K562 (cell line): ENCODE data around the gene MPI. TPM values are rescaled to one million over a fixed set of nuclear protein-coding genes. Genes with fewer than 3 reads are reported as not detected.

Source experiments
- ATAC-seq: fragments of 200-7000 bp; cut with Tn5 transposase; 3 replicates; pipeline ENCODE4 v1.9.1; 2020; ENCODE audit warnings: moderate library complexity
- BruUV-seq: library from RNA; stranded (reverse); fragments of 400-500 nt; replicated peaks from 2 replicates; lab custom pipeline; 2021; lab: Mats Ljungman, UMichigan
- CTCF ChIA-PET: fragments of 300-600 bp; formaldehyde crosslinking; extraction: SDS; loops from one replicate; lab custom pipeline; 2021; ENCODE audit warnings: low intra/inter-chr PET ratio; lab: Yijun Ruan, JAX
- POLR2A ChIA-PET: fragments of 300-600, 350-650 bp; sonication (Branson Sonifier 250); formaldehyde crosslinking; extraction: SDS; loops from one replicate; lab custom pipeline; 2021; ENCODE audit warnings: antibody characterized with exemption, inconsistent platforms; lab: Yijun Ruan, JAX
- DNase-seq, 4 experiments: peaks; one replicate each; pipeline versions ENCODE4 v3.0.0 to v3.0.0-alpha.2; 2011 to 2018; ENCODE audit warnings: low spot score in 3 of 4, mixed read lengths in 3 of 4; ENCODE audit errors: extremely low read depth in 1 of 4
- FAIRE-seq: peaks from 2 replicates; lab custom pipeline; 2011; peaks lifted over from hg19 to GRCh38; lab: Jason Lieb, UNC
- H2AFZ ChIP-seq: 2 replicates; pipeline ENCODE4 v1.6.0; 2011; ENCODE audit warnings: low read depth, low read length, control low read depth, inconsistent platforms
- H3K27ac ChIP-seq: fragments of 200-600 bp; 3 replicates; pipeline ENCODE4 v1.8.0; 2011; ENCODE audit warnings: low read depth, mild to moderate bottlenecking, control low read depth, inconsistent platforms, low read length, moderate library complexity, mixed read lengths; ENCODE audit errors: extremely low read depth
- H3K27me3 ChIP-seq, 2 experiments: fragments of 300-600 bp in 1 of 2; 2 replicates in 1 of 2; 3 replicates in 1 of 2; pipeline versions ENCODE4 v1.6.0 to v1.8.0; 2011; ENCODE audit warnings: inconsistent platforms in 2 of 2, low read length in 2 of 2, mild to moderate bottlenecking in 1 of 2, mixed read lengths in 1 of 2, moderate library complexity in 1 of 2; ENCODE audit not compliant: control insufficient read depth in 2 of 2, insufficient read depth in 2 of 2
- H3K36me3 ChIP-seq: fragments of 300-600 bp; 3 replicates; pipeline ENCODE4 v1.8.0; 2011; ENCODE audit warnings: mild to moderate bottlenecking, low read length, inconsistent platforms; ENCODE audit not compliant: control insufficient read depth, insufficient read depth
- H3K4me1 ChIP-seq, 2 experiments: fragments of 200-600 bp in 1 of 2; replicated peaks in 1 of 2; 2 replicates in 1 of 2; 3 replicates in 1 of 2; pipeline versions ENCODE4 v1.5.1 to v1.8.0; 2011; ENCODE audit warnings: inconsistent platforms in 2 of 2, low read length in 2 of 2, mild to moderate bottlenecking in 1 of 2, mixed read lengths in 1 of 2, moderate library complexity in 1 of 2; ENCODE audit not compliant: control insufficient read depth in 2 of 2, insufficient read depth in 2 of 2
- H3K4me2 ChIP-seq: 2 replicates; pipeline ENCODE4 v1.6.1; 2011; ENCODE audit warnings: low read length, control low read depth, inconsistent platforms, mixed read lengths; ENCODE audit not compliant: insufficient read depth
- H3K4me3 ChIP-seq: fragments of 200-600 bp; sonication (generic), shearing (Covaris generic); 2 replicates; pipeline ENCODE4 v1.5.1; 2016; ENCODE audit warnings: control low read depth, inconsistent platforms
- H3K79me2 ChIP-seq: fragments of 200-600 bp; 3 replicates; pipeline ENCODE4 v1.8.0; 2011; ENCODE audit warnings: low read length, inconsistent platforms; ENCODE audit not compliant: control insufficient read depth, insufficient read depth
- H3K9ac ChIP-seq, 2 experiments: 2 replicates each; pipeline versions ENCODE4 v1.6.0 to v1.6.1; 2011; ENCODE audit warnings: low read depth in 2 of 2, low read length in 2 of 2, control low read depth in 1 of 2, inconsistent platforms in 1 of 2, mild to moderate bottlenecking in 1 of 2, mixed read lengths in 1 of 2; ENCODE audit not compliant: insufficient read depth in 1 of 2
- H3K9me1 ChIP-seq: one replicate; pipeline ENCODE4 v1.6.0; 2011; ENCODE audit warnings: inconsistent platforms, mild to moderate bottlenecking, low read length, moderate library complexity; ENCODE audit not compliant: control insufficient read depth, insufficient read depth
- H3K9me3 ChIP-seq: replicated peaks from 2 replicates; pipeline ENCODE4 v1.5.1; 2011; ENCODE audit warnings: low read depth, low read length, inconsistent platforms; ENCODE audit not compliant: control insufficient read depth, insufficient read depth
- H4K20me1 ChIP-seq: replicated peaks from 2 replicates; pipeline ENCODE4 v1.6.1; 2011; ENCODE audit warnings: low read length, inconsistent platforms, mixed read lengths; ENCODE audit not compliant: control insufficient read depth, insufficient read depth
- ESRRB ChIP-seq: fragments of 250-450 bp; sonication (Bioruptor Pico); IDR thresholded peaks from 2 replicates; pipeline ENCODE4 v1.5.0; 2020; ENCODE audit warnings: mild to moderate bottlenecking, moderate library complexity, borderline replicate concordance
- EZH2 ChIP-seq: IDR thresholded peaks from 2 replicates; pipeline ENCODE4 v1.6.1; 2012; ENCODE audit warnings: low read depth, mild to moderate bottlenecking, inconsistent platforms, low read length, borderline replicate concordance
- HDAC1 ChIP-seq, 2 experiments: fragments of 450-650 bp; IDR thresholded peaks; 2 replicates each; pipeline ENCODE4 v1.6.1; 2016 to 2017; ENCODE audit warnings: inconsistent platforms in 1 of 2, mild to moderate bottlenecking in 1 of 2, moderate library complexity in 1 of 2
- HNRNPLL ChIP-seq: fragments of 200-400 bp; formaldehyde crosslinking; IDR thresholded peaks from 2 replicates; pipeline ENCODE4 v1.6.1; 2017; ENCODE audit warnings: low read length, low read depth, mild to moderate bottlenecking; ENCODE audit not compliant: poor library complexity, severe bottlenecking
- HOXB6 ChIP-seq: fragments of 250-450 bp; sonication (Bioruptor Pico); IDR thresholded peaks from 2 replicates; pipeline ENCODE4 v1.5.1; 2022; ENCODE audit warnings: mild to moderate bottlenecking, borderline replicate concordance
- KDM1A ChIP-seq, 2 experiments: fragments of 450-650 bp; IDR thresholded peaks; 2 replicates each; pipeline ENCODE4 v1.6.1; 2016; ENCODE audit warnings: mild to moderate bottlenecking in 2 of 2
- KDM5B ChIP-seq: fragments of 200-600 bp; sonication (generic); IDR thresholded peaks from 2 replicates; pipeline ENCODE4 v1.6.1; 2012; ENCODE audit warnings: low read depth, mild to moderate bottlenecking, moderate library complexity, low read length, control low read depth, inconsistent platforms; ENCODE audit not compliant: insufficient replicate concordance
- KHSRP ChIP-seq: fragments of 450-650 bp; IDR thresholded peaks from 2 replicates; pipeline ENCODE4 v1.6.1; 2017
- KLF10 ChIP-seq: fragments of 250-450 bp; sonication (Bioruptor Pico); IDR thresholded peaks from 2 replicates; pipeline ENCODE4 v1.6.1; 2021; ENCODE audit warnings: matching md5 sums
- MYC ChIP-seq, 2 experiments: fragments of 250-450 bp in 1 of 2; sonication (Bioruptor Pico) in 1 of 2; IDR thresholded peaks; 2 replicates each; pipeline versions ENCODE4 v1.5.1 to v1.6.1; 2012 to 2021; ENCODE audit warnings: low read depth in 2 of 2, borderline replicate concordance in 1 of 2, improper control_type of control experiment in 1 of 2, low read length in 1 of 2, mild to moderate bottlenecking in 1 of 2, moderate library complexity in 1 of 2
- NFYB ChIP-seq: IDR thresholded peaks from 2 replicates; pipeline ENCODE4 v1.6.1; 2011; ENCODE audit warnings: mild to moderate bottlenecking, moderate library complexity; ENCODE audit not compliant: insufficient read length; ENCODE audit errors: extremely low read depth
- STAG1 ChIP-seq: sonication (generic); formaldehyde crosslinking; IDR thresholded peaks from 2 replicates; pipeline ENCODE4 v1.5.0; 2020; ENCODE audit warnings: missing genetic modification reagents, borderline replicate concordance
- STAT5A ChIP-seq: IDR thresholded peaks from 2 replicates; pipeline ENCODE4 v1.6.1; 2012; ENCODE audit warnings: low read length, inconsistent platforms, borderline replicate concordance
- TBL1XR1 ChIP-seq, 2 experiments: IDR thresholded peaks; 2 replicates each; pipeline ENCODE4 v1.6.1; 2012; ENCODE audit warnings: improper control_type of control experiment in 2 of 2, low read length in 2 of 2, mild to moderate bottlenecking in 1 of 2
- TEAD4 ChIP-seq, 2 experiments: sonication (generic) in 1 of 2; formaldehyde crosslinking in 1 of 2; IDR thresholded peaks; 2 replicates each; pipeline versions ENCODE4 v1.6.1 to v1.8.0; 2012 to 2022; ENCODE audit warnings: borderline replicate concordance in 1 of 2, inconsistent platforms in 1 of 2, low read length in 1 of 2, mild to moderate bottlenecking in 1 of 2, missing genetic modification reagents in 1 of 2
- ZBTB8A ChIP-seq: fragments of 450-650 bp; IDR thresholded peaks from 2 replicates; pipeline ENCODE4 v1.6.1; 2018; ENCODE audit warnings: mild to moderate bottlenecking, moderate library complexity; ENCODE audit not compliant: partially characterized antibody
- ZKSCAN3 ChIP-seq: fragments of 250-450 bp; sonication (Bioruptor Pico); IDR thresholded peaks from 2 replicates; pipeline ENCODE4 v1.4.0; 2020
- ZNF184 ChIP-seq: sonication (generic); formaldehyde crosslinking; IDR thresholded peaks from 2 replicates; pipeline ENCODE4 v1.5.0; 2020; ENCODE audit warnings: missing genetic modification reagents
- ZNF253 ChIP-seq: fragments of 250-450 bp; sonication (Bioruptor Pico); conservative IDR thresholded peaks from 2 replicates; pipeline ENCODE4 v1.6.1; 2021; ENCODE audit warnings: mild to moderate bottlenecking
- WGBS: fragments of 100-300 bp; shearing (Covaris generic); methylation state at CpG from one replicate; pipeline ENCODE4 v1.1.6; 2016; ENCODE audit warnings: low coverage, mixed read lengths; ENCODE audit not compliant: insufficient coverage; ENCODE audit errors: missing lambda C conversion rate; 5-methylcytosine and 5-hydroxymethylcytosine counted together
- in situ Hi-C: fragments of 300-500 bp; cut with MboI; formaldehyde crosslinking; loops from 4 replicates; pipeline ENCODE4 v1.15.0; 2018; ENCODE audit warnings: inconsistent platforms, mixed read lengths
- intact Hi-C: fragments of 100-400 bp; cut with micrococcal nuclease; formaldehyde crosslinking; loops from 2 replicates; pipeline ENCODE4 v1.14.2; 2022
- polyA plus RNA-seq, 8 experiments: library from polyadenylated mRNA; depleted of rRNA in 4 of 8; stranded (reverse) in 5 of 8; unstranded in 3 of 8; fragments of >200 nt; fragmentation: Nextera tagmentation in 2 of 8; fragmentation: Illumina TruSeq in 1 of 8; extraction: Ambion mirVana in 2 of 8; extraction: Trizol in 1 of 8; gene quantifications; 2 replicates each; pipeline versions ENCODE4 v1.2.1 to v1.2.3, GENCODE V29; 2011 to 2014; ENCODE audit warnings: inconsistent platforms in 1 of 8, missing spikeins in 1 of 8
- total RNA-seq, 7 experiments: library from RNA; depleted of rRNA in 6 of 7; stranded (reverse); fragments of >200 nt in 6 of 7; fragmentation: Illumina TruSeq in 2 of 7; extraction: Trizol in 2 of 7; gene quantifications; 2 replicates each; pipeline versions ENCODE4 v1.2.1 to v1.2.3, GENCODE V29; 2011 to 2021; ENCODE audit warnings: low replicate concordance in 1 of 7
- TF ChIP-seq, protein P1 (sequence below): fragments of 250-450 bp; sonication (Bioruptor Pico); IDR thresholded peaks from 2 replicates; pipeline ENCODE4 v1.8.0; 2022; ENCODE audit warnings: inconsistent platforms

The MPI gene
- total and polyA plus RNA-seq, 9 of the 15 experiments (the other 6 are each of a cell fraction or from before 2014, with no cell fraction given), result 30.7 to 105 (median 40.5) TPM

DNA sequence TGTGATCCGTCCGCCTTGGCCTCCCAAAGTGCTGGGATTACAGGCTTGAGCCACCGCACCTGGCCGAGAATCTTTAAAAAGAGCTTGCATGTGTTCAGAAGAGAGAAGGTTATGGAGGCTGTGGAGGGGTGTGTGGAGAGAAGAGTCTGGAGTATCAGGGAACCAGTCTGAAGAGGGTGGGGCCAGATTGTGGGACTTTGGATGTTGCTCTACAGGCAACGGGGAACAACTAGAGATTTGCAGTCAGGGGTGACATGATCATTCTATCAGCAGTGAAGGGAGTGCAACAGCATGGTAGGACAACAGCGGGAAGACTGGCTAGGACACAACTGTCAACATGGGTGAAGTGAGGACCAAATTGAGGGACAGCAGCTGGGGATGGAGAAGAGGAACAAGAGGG, 25.5 kb upstream of the MPI start:
- WGBS, result 84% methylated on average over 4 of the region's 6 CpGs
- in situ Hi-C loops, result no loop called here
- Histone ChIP-seq H3K9me1 (peaks cover 7% of the 10 kb centered on the region), H3K9me3 (no peaks in the 10 kb centered on the region; the same call in 1 of the 2 replicates), H3K36me3 (peaks cover 32% of the 10 kb centered on the region; the same call in 2 of the 3 replicates), H3K4me3 (no peak overlapping the region), H4K20me1 (no peaks in the 10 kb centered on the region), H3K79me2 (peaks cover 44% of the 10 kb centered on the region), H2AFZ (no peak overlapping the region), H3K4me2 (no peak overlapping the region), H3K4me1 (peaks cover 0 to 5% of the 10 kb centered on the region in 2 experiments; a peak in 2 of 5 replicates), H3K27ac (no peak overlapping the region), H3K27me3 (no peaks in the 10 kb centered on the region), H3K9ac (no peak overlapping the region)
- POLR2A ChIA-PET, result interaction anchor here (1.2 kb wide), 1 partner anchor 9 kb away, joined by 5 read pairs; no protein-coding TSS in a partner anchor
- TF ChIP-seq TBL1XR1 (IDR thresholded peaks at IDR 0.05; ENCODE audit: low read length in 2 of 2), result no peak
- no peak for TF ChIP-seq HDAC1 (IDR thresholded peaks at IDR 0.05)
- TF ChIP-seq TEAD4 (IDR thresholded peaks at IDR 0.05; ENCODE audit: low read length), result no peak
- no peak for TF ChIP-seq TEAD4 (CRISPR knock-in tag; IDR thresholded peaks at IDR 0.05; ENCODE audit: borderline replicate concordance)
- no peak for TF ChIP-seq NFYB
- TF ChIP-seq KLF10 (CRISPR knock-in tag), result no peak
- TF ChIP-seq ESRRB (CRISPR knock-in tag), result no peak
- TF ChIP-seq KDM1A (IDR thresholded peaks at IDR 0.05), result no peak
- no peak for TF ChIP-seq ZBTB8A
- no peak for TF ChIP-seq HNRNPLL
- no peak for TF ChIP-seq HOXB6
- no peak for TF ChIP-seq KHSRP
- TF ChIP-seq STAG1, result no peak
- no peak for TF ChIP-seq ZKSCAN3
- TF ChIP-seq STAT5A, result no peak
- no peak for TF ChIP-seq KDM5B
- TF ChIP-seq EZH2, result no peak
- no peak for TF ChIP-seq ZNF253 (CRISPR knock-in tag)
- TF ChIP-seq, protein P1, sequence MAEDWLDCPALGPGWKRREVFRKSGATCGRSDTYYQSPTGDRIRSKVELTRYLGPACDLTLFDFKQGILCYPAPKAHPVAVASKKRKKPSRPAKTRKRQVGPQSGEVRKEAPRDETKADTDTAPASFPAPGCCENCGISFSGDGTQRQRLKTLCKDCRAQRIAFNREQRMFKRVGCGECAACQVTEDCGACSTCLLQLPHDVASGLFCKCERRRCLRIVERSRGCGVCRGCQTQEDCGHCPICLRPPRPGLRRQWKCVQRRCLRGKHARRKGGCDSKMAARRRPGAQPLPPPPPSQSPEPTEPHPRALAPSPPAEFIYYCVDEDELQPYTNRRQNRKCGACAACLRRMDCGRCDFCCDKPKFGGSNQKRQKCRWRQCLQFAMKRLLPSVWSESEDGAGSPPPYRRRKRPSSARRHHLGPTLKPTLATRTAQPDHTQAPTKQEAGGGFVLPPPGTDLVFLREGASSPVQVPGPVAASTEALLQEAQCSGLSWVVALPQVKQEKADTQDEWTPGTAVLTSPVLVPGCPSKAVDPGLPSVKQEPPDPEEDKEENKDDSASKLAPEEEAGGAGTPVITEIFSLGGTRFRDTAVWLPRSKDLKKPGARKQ (CRISPR knock-in tag), result no peak
- TF ChIP-seq ZNF184 (CRISPR knock-in tag), result no peak
- TF ChIP-seq MYC (IDR thresholded peaks at IDR 0.05; ENCODE audit: low read depth, low read length), result no peak
- no peak for TF ChIP-seq MYC (CRISPR knock-in tag; IDR thresholded peaks at IDR 0.05; ENCODE audit: borderline replicate concordance, low read depth)
- ATAC-seq, result no peak
- CTCF ChIA-PET, result no interaction called here
- DNase-seq, result no peak
- BruUV-seq, result no TSS peak
- no peak for FAIRE-seq
- intact Hi-C loops, result no loop called here
